T-helper 2 cell treated with Interferon-gamma antibody and Interleukin-4, amounts not matched to agents 100 ng/mL and 5 ng/mL, for 36 hours (primary cell): ENCODE results near the gene IL19. TPM values are rescaled to one million over a fixed set of nuclear protein-coding genes. Genes with fewer than 3 reads are reported as not detected.

Experiments
- intact Hi-C: fragments of 100-400 bp; cut with micrococcal nuclease; formaldehyde crosslinking; loops from one replicate; pipeline ENCODE4 v1.15.1; 2023
- total RNA-seq: library from RNA; stranded (reverse); gene quantifications from 2 replicates; pipeline ENCODE4 v1.2.3, GENCODE V29; 2022

IL19 gene
- total RNA-seq, 1 donor from 2014 or later, result not detected

DNA sequence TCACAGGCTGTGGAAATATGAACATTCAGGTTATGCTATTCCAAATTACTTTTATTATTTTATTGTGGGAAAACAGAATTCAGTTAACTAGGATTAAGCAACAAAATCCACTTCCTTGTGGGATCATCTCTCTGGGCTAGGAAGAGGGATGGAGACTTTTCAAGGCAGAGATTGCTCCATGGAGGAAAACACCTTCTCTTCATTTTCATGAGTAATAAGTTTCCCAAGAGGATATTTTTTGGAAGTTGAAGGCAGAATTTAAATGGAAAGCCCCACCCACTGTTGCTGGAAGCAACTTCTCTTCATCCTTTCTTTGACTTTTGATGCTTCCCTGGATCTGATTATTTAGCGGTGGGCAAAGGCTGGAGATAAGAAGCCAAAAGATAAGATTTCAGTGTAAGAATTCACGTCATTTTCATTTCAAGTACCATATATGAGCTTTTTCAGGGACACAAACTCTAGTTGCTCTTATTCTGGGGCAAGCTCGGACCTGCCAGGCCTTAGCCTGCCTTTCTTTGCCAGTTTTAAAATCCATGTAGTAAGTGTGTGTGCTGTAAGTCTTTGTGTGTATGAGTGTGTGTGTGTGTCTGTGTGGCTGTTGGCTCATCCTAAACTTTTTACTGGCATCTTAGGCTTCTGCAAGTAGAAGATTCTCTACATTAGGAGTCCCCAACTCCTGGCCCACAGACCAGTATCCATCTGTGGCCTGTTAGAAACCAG lies 114.9 kb downstream of the IL19 start:
- intact Hi-C loops, result no loop called here

DNA sequence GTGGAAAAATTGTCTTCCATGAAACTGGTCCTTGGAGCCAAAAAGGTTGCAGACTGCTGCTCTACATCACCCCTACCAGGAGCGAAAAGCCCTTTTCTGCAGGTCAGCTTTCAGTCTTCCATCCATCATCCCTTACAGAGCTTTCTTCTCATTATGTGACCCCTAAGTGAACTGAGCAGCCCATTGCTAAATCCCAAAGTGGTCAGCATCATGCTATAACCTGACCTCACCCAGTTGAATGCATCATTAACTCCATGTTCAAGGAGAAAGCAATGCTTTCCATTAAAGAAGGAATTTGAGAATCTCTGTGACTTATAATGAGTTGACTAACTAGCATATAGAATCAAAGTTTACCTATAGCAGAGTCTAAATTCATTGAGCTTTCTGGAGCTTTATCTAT lies 116.3 kb downstream of the IL19 start:
- intact Hi-C loops, result no loop called here

DNA sequence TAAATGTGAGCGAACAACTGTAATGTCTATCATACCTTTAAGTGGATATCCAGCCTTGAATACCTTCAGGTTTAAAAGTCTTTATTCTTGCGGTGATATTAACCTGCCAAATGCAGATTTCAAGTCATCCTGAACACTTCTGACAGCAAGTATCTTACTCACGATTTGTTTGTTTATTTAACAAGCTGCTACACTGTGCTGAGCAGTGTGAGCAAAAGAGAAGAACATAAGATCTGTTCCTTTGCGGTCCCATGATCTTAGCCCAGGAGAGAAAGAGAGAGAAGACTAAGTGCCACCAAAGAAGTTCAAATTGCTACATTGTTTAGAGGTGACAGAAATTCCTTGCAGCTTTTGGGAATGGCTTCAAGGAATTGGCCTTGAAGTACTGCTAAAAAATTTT lies 117.1 kb downstream of the IL19 start:
- intact Hi-C loops, result no loop called here

DNA sequence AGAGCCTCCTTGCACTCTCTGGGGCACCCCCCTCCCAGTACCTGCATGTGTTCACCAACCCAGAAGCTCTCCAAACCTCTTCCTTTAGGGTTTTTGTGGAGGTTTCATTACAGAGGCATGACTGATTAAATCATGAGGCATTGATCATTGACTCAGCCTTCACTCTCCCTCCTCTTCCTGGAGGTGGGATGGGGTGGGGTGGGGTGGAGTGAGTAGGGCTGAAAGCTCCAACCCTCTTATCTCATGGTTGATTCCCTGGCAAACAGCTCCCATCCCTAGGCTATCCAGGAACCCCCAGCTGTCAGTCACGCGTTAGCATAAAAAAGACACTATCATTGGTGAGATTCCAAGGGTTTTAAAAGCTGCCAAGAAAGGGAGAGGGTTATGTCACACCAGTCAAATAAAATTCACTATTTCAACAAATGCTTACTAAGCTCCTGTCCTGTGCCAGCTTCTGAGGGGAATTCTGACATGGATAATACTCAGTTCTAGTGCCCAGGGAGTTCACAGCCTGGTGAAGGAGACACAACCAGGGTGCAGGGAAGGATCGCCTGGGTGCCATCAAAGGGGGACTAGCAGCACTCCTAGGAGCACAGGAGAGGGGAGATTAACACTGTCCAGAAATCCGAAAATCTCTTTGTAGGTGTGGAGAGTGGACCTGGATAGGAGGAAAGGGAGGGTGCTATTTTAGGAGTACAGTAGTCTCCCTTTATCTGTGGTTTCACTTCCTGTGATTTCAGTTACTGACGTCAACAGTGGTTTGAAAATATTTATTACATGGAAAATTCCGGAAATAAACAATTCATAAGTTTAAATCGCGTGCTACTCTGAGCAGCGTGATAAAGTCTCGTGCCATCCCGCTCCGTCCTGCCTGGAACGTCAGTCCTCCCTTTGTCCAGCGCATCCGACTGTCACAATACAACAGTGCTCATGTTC lies 119.8 kb downstream of the IL19 start:
- intact Hi-C loops, result no loop called here

DNA sequence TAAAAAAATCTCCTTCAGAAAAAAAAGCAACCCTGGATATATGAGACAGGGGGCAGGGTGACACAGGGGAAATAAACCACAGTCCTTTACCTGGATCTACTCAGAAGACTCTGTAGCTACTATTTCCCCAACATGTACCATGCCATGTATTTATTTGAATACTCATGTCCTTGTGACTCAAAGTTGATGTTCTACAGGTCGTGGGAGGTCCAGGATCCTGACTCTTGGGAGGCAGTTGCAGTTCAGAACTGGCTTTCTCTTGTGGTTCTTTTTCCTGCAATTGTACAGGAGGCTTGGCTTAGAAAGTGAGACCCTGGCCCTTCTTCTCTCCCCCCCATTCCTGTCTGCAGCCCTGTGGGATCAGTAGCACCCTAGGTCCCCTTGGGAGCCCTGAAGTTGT lies 120.8 kb downstream of the IL19 start:
- intact Hi-C loops, result no loop called here

Other genes starting within 250 kb of the IL19 start
- 42.6 and 45.4 TPM in 2 replicates for gene EIF2D, start 158.3 kb upstream of the IL19 start, total RNA-seq
- gene DYRK3, start 135.2 kb upstream of the IL19 start, total RNA-seq, result 7.1 and 7.9 TPM in 2 replicates
- 71.4 and 73.3 TPM in 2 replicates for gene MAPKAPK2, start 85.9 kb upstream of the IL19 start, total RNA-seq
- gene IL10, start 1.7 kb downstream of the IL19 start, total RNA-seq, result 1.00 and 2.6 TPM in 2 replicates
- gene IL20, start 94.8 kb downstream of the IL19 start, total RNA-seq, result not detected in 2 replicates
- gene IL24, start 126.7 kb downstream of the IL19 start, total RNA-seq, result 0.32 and 0.77 TPM in 2 replicates
- gene FCMR, start 151.2 kb downstream of the IL19 start, total RNA-seq, result 75.8 and 77.6 TPM in 2 replicates
- not detected in 2 replicates for gene PIGR, start 175.7 kb downstream of the IL19 start, total RNA-seq
- gene FCAMR, start 199.7 kb downstream of the IL19 start, total RNA-seq, result 0.07 TPM in 2 replicates